Neural progenitor cell (in vitro differentiated cells): ENCODE measurements around the gene PMAIP1. TPM values are rescaled to one million over a fixed set of nuclear protein-coding genes. Genes with fewer than 3 reads are reported as not detected.

Experiments used
- DNase-seq: peaks from one replicate; pipeline ENCODE4 v3.0.0-alpha.2; 2016; ENCODE audit warnings: low spot score
- H2AFZ ChIP-seq: fragments of 200-600 bp; sonication (generic); replicated peaks from 2 replicates; pipeline ENCODE4 v1.6.1; 2016; ENCODE audit warnings: antibody characterized with exemption
- H3F3A ChIP-seq: fragments of 200-600 bp; sonication (generic); 2 replicates; pipeline ENCODE4 v1.6.1; 2016; ENCODE audit warnings: antibody characterized with exemption, low read depth
- H3K27ac ChIP-seq: fragments of 200-600 bp; sonication (generic); 2 replicates; pipeline ENCODE4 v1.5.1; 2016; ENCODE audit warnings: mild to moderate bottlenecking
- H3K27me3 ChIP-seq: fragments of 200-600 bp; sonication (generic); 2 replicates; pipeline ENCODE4 v1.6.1; 2016; ENCODE audit warnings: mild to moderate bottlenecking, moderate library complexity
- H3K36me3 ChIP-seq: fragments of 200-600 bp; sonication (generic); 2 replicates; pipeline ENCODE4 v1.5.1; 2016
- H3K4me1 ChIP-seq: fragments of 200-600 bp; sonication (generic); 2 replicates; pipeline ENCODE4 v1.6.1; 2016; ENCODE audit warnings: mixed run types
- H3K4me2 ChIP-seq: fragments of 200-600 bp; sonication (generic); 2 replicates; pipeline ENCODE4 v1.6.1; 2016
- H3K4me3 ChIP-seq: fragments of 200-600 bp; sonication (generic); 2 replicates; pipeline ENCODE4 v1.5.1; 2016
- H3K79me2 ChIP-seq: fragments of 200-600 bp; sonication (generic); 2 replicates; pipeline ENCODE4 v1.6.1; 2016; ENCODE audit warnings: low read depth
- H3K9ac ChIP-seq: fragments of 200-600 bp; sonication (generic); 2 replicates; pipeline ENCODE4 v1.6.1; 2016
- H3K9me3 ChIP-seq: fragments of 200-600 bp; sonication (generic); 2 replicates; pipeline ENCODE4 v1.5.1; 2016; ENCODE audit warnings: low read depth
- H4K20me1 ChIP-seq: fragments of 200-600 bp; sonication (generic); 2 replicates; pipeline ENCODE4 v1.6.1; 2016; ENCODE audit warnings: low read depth
- H3K27ac Mint-ChIP-seq: 3 replicates; pipeline ENCODE4 v1.8.0; 2021; ENCODE audit warnings: mixed read lengths
- H3K27me3 Mint-ChIP-seq: 2 replicates; pipeline ENCODE4 v1.8.0; 2022; ENCODE audit warnings: low read depth, mild to moderate bottlenecking, inconsistent platforms, moderate library complexity, mixed read lengths; ENCODE audit not compliant: insufficient read depth
- H3K36me3 Mint-ChIP-seq: 3 replicates; pipeline ENCODE4 v1.8.0; 2021; ENCODE audit warnings: mixed read lengths
- H3K4me1 Mint-ChIP-seq: 3 replicates; pipeline ENCODE4 v1.8.0; 2021; ENCODE audit warnings: mixed read lengths
- H3K4me3 Mint-ChIP-seq: 3 replicates; pipeline ENCODE4 v1.8.0; 2021; ENCODE audit warnings: mild to moderate bottlenecking, moderate library complexity, mixed read lengths
- H3K9me3 Mint-ChIP-seq: 3 replicates; pipeline ENCODE4 v1.8.0; 2020; ENCODE audit warnings: mixed read lengths
- CTCF ChIP-seq: fragments of 200-600 bp; sonication (generic); IDR thresholded peaks from 2 replicates; pipeline ENCODE4 v1.5.1; 2017; ENCODE audit warnings: antibody characterized with exemption, mild to moderate bottlenecking
- EZH2 ChIP-seq: fragments of 200-600 bp; sonication (generic); IDR thresholded peaks from 2 replicates; pipeline ENCODE4 v1.6.1; 2017; ENCODE audit warnings: antibody characterized with exemption, mild to moderate bottlenecking, moderate library complexity
- EZH2phosphoT487 ChIP-seq: fragments of 200-600 bp; sonication (generic); IDR thresholded peaks from 2 replicates; pipeline ENCODE4 v1.6.1; 2017; ENCODE audit warnings: antibody characterized with exemption
- total RNA-seq: library from RNA; depleted of rRNA; stranded (reverse); fragments of >200 nt; gene quantifications from 2 replicates; pipeline ENCODE4 v1.2.3, GENCODE V29; 2015; ENCODE audit warnings: low replicate concordance

The PMAIP1 gene
- total RNA-seq, 1 donor from 2014 or later, result 3.5 TPM

GRCh38 chr18:59939127-59939526, 39.3 kb downstream of the PMAIP1 start:
- Histone ChIP-seq H3K27ac (no peak overlapping the region), H2AFZ (no peak overlapping the region), H4K20me1 (no peaks in the 10 kb centered on the region), H3K4me1 (no peaks in the 10 kb centered on the region), H3K9me3 (no peaks in the 10 kb centered on the region), H3K79me2 (no peaks in the 10 kb centered on the region), H3K27me3 (no peaks in the 10 kb centered on the region), H3K36me3 (no peaks in the 10 kb centered on the region), H3F3A (no peaks in the 10 kb centered on the region), H3K9ac (no peak overlapping the region), H3K4me3 (no peak overlapping the region), H3K4me2 (no peak overlapping the region)
- no peak overlapping the region for H3K4me3 Mint-ChIP-seq
- TF ChIP-seq CTCF (no peak), EZH2phosphoT487 (no peak), EZH2 (no peak)
- H3K9me3 Mint-ChIP-seq, result peaks cover 2% of the 10 kb centered on the region
- no peaks in the 10 kb centered on the region for H3K36me3 Mint-ChIP-seq
- H3K27ac Mint-ChIP-seq, result no peak overlapping the region
- peaks cover 3% of the 10 kb centered on the region for H3K27me3 Mint-ChIP-seq
- DNase-seq, result no peak
- peaks cover 4% of the 10 kb centered on the region for H3K4me1 Mint-ChIP-seq

- Histone ChIP-seq H3K36me3 (no peaks in the 10 kb centered on the region), H3K4me1 (no peaks in the 10 kb centered on the region), H3K4me3 (no peak overlapping the region), H3K9ac (no peak overlapping the region), H2AFZ (no peak overlapping the region), H3K4me2 (no peak overlapping the region), H3K79me2 (no peaks in the 10 kb centered on the region), H3K27ac (no peak overlapping the region), H3F3A (no peaks in the 10 kb centered on the region), H4K20me1 (no peaks in the 10 kb centered on the region), H3K9me3 (no peaks in the 10 kb centered on the region), H3K27me3 (no peaks in the 10 kb centered on the region)
- no peaks in the 10 kb centered on the region for H3K36me3 Mint-ChIP-seq
- peaks cover 4% of the 10 kb centered on the region for H3K4me1 Mint-ChIP-seq
- DNase-seq, result no peak
- no peak for TF ChIP-seq EZH2phosphoT487
- TF ChIP-seq EZH2, result no peak
- TF ChIP-seq CTCF, result no peak
- H3K27me3 Mint-ChIP-seq, result peaks cover 5% of the 10 kb centered on the region
- H3K9me3 Mint-ChIP-seq, result peaks cover 2% of the 10 kb centered on the region
- no peak overlapping the region for H3K4me3 Mint-ChIP-seq
- H3K27ac Mint-ChIP-seq, result no peak overlapping the region
Measured at GRCh38 chr18:59940068-59940467, 40.3 kb downstream of the PMAIP1 start.

GRCh38 chr18:59941331-59941730, 41.5 kb downstream of the PMAIP1 start:
- H3K36me3 Mint-ChIP-seq, result no peaks in the 10 kb centered on the region
- Histone ChIP-seq H3K4me1 (no peaks in the 10 kb centered on the region), H3K27ac (no peak overlapping the region), H3K79me2 (no peaks in the 10 kb centered on the region), H2AFZ (no peak overlapping the region), H3K9ac (no peak overlapping the region), H3K4me2 (no peak overlapping the region), H3F3A (no peaks in the 10 kb centered on the region), H3K36me3 (no peaks in the 10 kb centered on the region), H3K4me3 (no peak overlapping the region), H3K9me3 (no peaks in the 10 kb centered on the region), H4K20me1 (no peaks in the 10 kb centered on the region), H3K27me3 (no peaks in the 10 kb centered on the region)
- peaks cover 4% of the 10 kb centered on the region for H3K4me1 Mint-ChIP-seq
- H3K27me3 Mint-ChIP-seq, result peaks cover 5% of the 10 kb centered on the region
- H3K9me3 Mint-ChIP-seq, result peaks cover 2% of the 10 kb centered on the region
- no peak overlapping the region for H3K27ac Mint-ChIP-seq
- H3K4me3 Mint-ChIP-seq, result no peak overlapping the region
- TF ChIP-seq CTCF (no peak), EZH2 (no peak), EZH2phosphoT487 (no peak)
- DNase-seq, result no peak

GRCh38 chr18:59942601-59943000, 42.8 kb downstream of the PMAIP1 start:
- Histone ChIP-seq H3F3A (no peaks in the 10 kb centered on the region), H3K4me3 (no peak overlapping the region), H3K9me3 (no peaks in the 10 kb centered on the region), H3K27ac (no peak overlapping the region), H2AFZ (no peak overlapping the region), H3K4me2 (no peak overlapping the region), H3K9ac (no peak overlapping the region), H3K36me3 (no peaks in the 10 kb centered on the region), H3K79me2 (no peaks in the 10 kb centered on the region), H3K27me3 (no peaks in the 10 kb centered on the region), H3K4me1 (no peaks in the 10 kb centered on the region), H4K20me1 (no peaks in the 10 kb centered on the region)
- DNase-seq, result no peak
- Mint-ChIP-seq H3K27me3 (peaks cover 5% of the 10 kb centered on the region), H3K9me3 (peaks cover 2% of the 10 kb centered on the region), H3K4me1 (peaks cover 4% of the 10 kb centered on the region), H3K4me3 (no peak overlapping the region), H3K27ac (no peak overlapping the region), H3K36me3 (no peaks in the 10 kb centered on the region)
- no peak for TF ChIP-seq EZH2phosphoT487
